Astrocyte (in vitro differentiated cells and primary cell): Measurements from ENCODE around the gene VENTX. TPM values are rescaled to one million over a fixed set of nuclear protein-coding genes. Genes with fewer than 3 reads are reported as not detected.

Experiments
- DNase-seq: peaks from one replicate; pipeline ENCODE4 v3.0.0-alpha.2; 2010; ENCODE audit warnings: low read depth
- FAIRE-seq: peaks from 2 replicates; lab custom pipeline; 2011; peaks lifted over from hg19 to GRCh38; lab: Jason Lieb, UNC
- H2AFZ ChIP-seq: 2 replicates; pipeline ENCODE4 v1.6.0; 2012; ENCODE audit warnings: low read depth, low read length, inconsistent platforms
- H3K27ac ChIP-seq: 2 replicates; pipeline ENCODE4 v1.5.1; 2011; ENCODE audit warnings: low read depth, low read length, inconsistent platforms
- H3K27me3 ChIP-seq: 2 replicates; pipeline ENCODE4 v1.6.0; 2011; ENCODE audit warnings: low read length, inconsistent platforms; ENCODE audit not compliant: insufficient read depth
- H3K36me3 ChIP-seq: 2 replicates; pipeline ENCODE4 v1.5.1; 2011; ENCODE audit warnings: low read length, inconsistent platforms; ENCODE audit not compliant: insufficient read depth
- H3K4me1 ChIP-seq: 2 replicates; pipeline ENCODE4 v1.5.1; 2011; ENCODE audit warnings: low read length, inconsistent platforms; ENCODE audit not compliant: insufficient read depth
- H3K4me2 ChIP-seq: 2 replicates; pipeline ENCODE4 v1.6.0; 2012; ENCODE audit warnings: low read length, inconsistent platforms
- H3K4me3 ChIP-seq: 2 replicates; pipeline ENCODE4 v1.5.1; 2011; ENCODE audit warnings: low read depth, mild to moderate bottlenecking, low read length, inconsistent platforms; ENCODE audit not compliant: insufficient read depth
- H3K79me2 ChIP-seq: 2 replicates; pipeline ENCODE4 v1.6.0; 2012; ENCODE audit warnings: mild to moderate bottlenecking, low read length, inconsistent platforms; ENCODE audit not compliant: insufficient read depth
- H3K9ac ChIP-seq: 2 replicates; pipeline ENCODE4 v1.6.0; 2012; ENCODE audit warnings: mild to moderate bottlenecking, low read length, inconsistent platforms
- H3K9me3 ChIP-seq: 2 replicates; pipeline ENCODE4 v1.5.1; 2012; ENCODE audit warnings: low read depth, mild to moderate bottlenecking, low read length, inconsistent platforms; ENCODE audit not compliant: insufficient read depth
- H4K20me1 ChIP-seq: 2 replicates; pipeline ENCODE4 v1.6.0; 2012; ENCODE audit warnings: low read length, inconsistent platforms; ENCODE audit not compliant: insufficient read depth
- H3K27ac Mint-ChIP-seq: one replicate; pipeline ENCODE4 v1.8.0; 2021; ENCODE audit warnings: mild to moderate bottlenecking, mixed read lengths; ENCODE audit not compliant: unreplicated experiment
- H3K27me3 Mint-ChIP-seq: one replicate; pipeline ENCODE4 v1.8.0; 2021; ENCODE audit warnings: low read depth, mixed read lengths; ENCODE audit not compliant: unreplicated experiment
- H3K36me3 Mint-ChIP-seq: one replicate; pipeline ENCODE4 v1.8.0; 2021; ENCODE audit warnings: low read depth, mixed read lengths; ENCODE audit not compliant: unreplicated experiment
- H3K4me1 Mint-ChIP-seq: one replicate; pipeline ENCODE4 v1.8.0; 2021; ENCODE audit warnings: low read depth, mixed read lengths; ENCODE audit not compliant: unreplicated experiment
- H3K4me3 Mint-ChIP-seq: one replicate; pipeline ENCODE4 v1.8.0; 2021; ENCODE audit warnings: mild to moderate bottlenecking, moderate library complexity, mixed read lengths; ENCODE audit not compliant: unreplicated experiment
- H3K9me3 Mint-ChIP-seq: one replicate; pipeline ENCODE4 v1.8.0; 2021; ENCODE audit warnings: mild to moderate bottlenecking, mixed read lengths; ENCODE audit not compliant: unreplicated experiment
- CTCF ChIP-seq: IDR thresholded peaks from 2 replicates; pipeline ENCODE4 v1.5.1; 2011; ENCODE audit warnings: low read depth, mild to moderate bottlenecking, inconsistent platforms, low read length, moderate library complexity; ENCODE audit not compliant: insufficient read depth
- EZH2 ChIP-seq: IDR thresholded peaks from 2 replicates; pipeline ENCODE4 v1.6.1; 2012; ENCODE audit warnings: mild to moderate bottlenecking, low read length, inconsistent platforms; ENCODE audit not compliant: insufficient read depth
- total RNA-seq: library from RNA; stranded (reverse); gene quantifications from 2 replicates; pipeline ENCODE4 v1.2.1, GENCODE V29; 2021

The VENTX gene
- total RNA-seq, 1 donor from 2014 or later = 0.11 TPM

DNA sequence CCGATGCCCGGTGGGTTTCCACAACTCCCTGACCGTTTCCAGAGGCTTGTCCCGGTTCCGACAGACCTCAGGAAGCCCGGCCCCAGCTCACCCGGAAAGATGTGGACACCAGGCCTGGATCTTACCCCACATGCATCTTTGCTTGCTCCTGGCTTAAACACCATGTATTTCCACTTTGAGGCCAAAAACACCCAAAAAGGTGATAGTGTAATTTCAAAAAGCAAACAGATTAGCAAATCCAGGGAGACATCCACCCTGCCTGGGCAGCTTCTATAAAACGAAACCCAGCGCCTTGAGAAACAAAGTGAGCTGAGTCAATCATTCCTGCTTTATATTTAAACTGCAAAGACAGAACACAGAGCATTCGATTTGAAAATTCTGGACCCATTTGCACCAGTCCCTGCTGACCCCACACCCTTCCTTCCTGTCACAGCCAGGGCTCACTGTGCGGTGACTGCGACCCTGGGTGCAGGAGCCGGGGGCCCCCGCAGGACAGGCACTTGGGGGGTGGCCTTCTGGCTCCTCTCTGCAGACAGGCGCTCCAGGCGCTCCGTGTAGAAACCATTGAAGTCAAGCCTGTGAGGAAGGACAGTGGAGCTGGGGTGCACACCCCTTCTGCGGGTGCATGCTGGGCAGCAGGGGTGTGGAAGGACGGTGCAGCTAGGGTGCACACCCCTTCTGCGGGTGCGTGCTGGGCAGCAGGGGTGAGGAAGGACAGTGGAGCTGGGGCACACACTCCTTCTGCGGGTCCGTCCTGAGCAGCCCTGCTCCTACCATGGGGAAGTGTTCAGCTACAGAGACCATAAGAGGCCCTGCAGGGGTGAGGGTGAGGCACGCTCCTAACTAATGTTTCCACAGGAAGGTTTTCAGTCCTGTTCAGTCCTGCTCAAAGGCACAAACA lies 41.9 kb downstream of the VENTX start:
- Histone ChIP-seq H3K27ac (peak overlapping the region; percentile 2), H4K20me1 (peaks cover 28% of the 10 kb centered on the region), H3K79me2 (no peaks in the 10 kb centered on the region), H3K9me3 (no peaks in the 10 kb centered on the region), H3K36me3 (peaks cover 4% of the 10 kb centered on the region), H2AFZ (no peak overlapping the region), H3K4me2 (peak overlapping the region; percentile 45), H3K4me1 (peaks cover 23% of the 10 kb centered on the region), H3K27me3 (peaks cover 3% of the 10 kb centered on the region), H3K9ac (no peak overlapping the region), H3K4me3 (no peak overlapping the region)
- FAIRE-seq (no peak), DNase-seq (no peak)
- Mint-ChIP-seq H3K9me3 (no peaks in the 10 kb centered on the region), H3K27ac (no peak overlapping the region), H3K4me1 (peaks cover 15% of the 10 kb centered on the region), H3K27me3 (peaks cover 4% of the 10 kb centered on the region), H3K4me3 (no peak overlapping the region), H3K36me3 (peaks cover 5% of the 10 kb centered on the region)
- TF ChIP-seq CTCF (no peak), EZH2 (no peak)

GRCh38 chr10:133280391-133281059 lies 42.9 kb downstream of the VENTX start:
- H3K4me1 ChIP-seq = peaks cover 17% of the 10 kb centered on the region

More at GRCh38 chr10:133280391-133281059, 42.9 kb downstream of the VENTX start:
- H3K27me3 Mint-ChIP-seq = peaks cover 4% of the 10 kb centered on the region
- no peak overlapping the region for H2AFZ ChIP-seq
- H3K36me3 Mint-ChIP-seq = peaks cover 7% of the 10 kb centered on the region
- H3K9me3 ChIP-seq = no peaks in the 10 kb centered on the region
- peaks cover 15% of the 10 kb centered on the region for H3K4me1 Mint-ChIP-seq
- no peak overlapping the region for H3K27ac ChIP-seq
- H3K79me2 ChIP-seq = no peaks in the 10 kb centered on the region
- peaks cover 3% of the 10 kb centered on the region for H3K27me3 ChIP-seq
- H3K4me2 ChIP-seq = no peak overlapping the region
- H3K4me3 Mint-ChIP-seq = no peak overlapping the region
- peaks cover 6% of the 10 kb centered on the region for H3K36me3 ChIP-seq
- FAIRE-seq = no peak
- no peak overlapping the region for H3K4me3 ChIP-seq
- no peak for DNase-seq
- H3K9ac ChIP-seq = no peak overlapping the region
- no peak for TF ChIP-seq EZH2
- TF ChIP-seq CTCF = no peak
- no peak overlapping the region for H3K27ac Mint-ChIP-seq
- H3K9me3 Mint-ChIP-seq = no peaks in the 10 kb centered on the region
- peaks cover 30% of the 10 kb centered on the region for H4K20me1 ChIP-seq
